GM19043 (cell line): Measurements from ENCODE around the gene CHMP2A.
"Not testable (repeated sequence)": the region's sequence is repeated elsewhere in the genome, so short reads cannot be mapped to it uniquely, and the experiment has no call there.

Experiments
- ATAC-seq: cut with Tn5 transposase; IDR thresholded peaks from one replicate; pipeline ENCODE4 v1.9.1; 2021; ENCODE audit warnings: low read depth; ENCODE audit not compliant: unreplicated experiment

The CHMP2A gene

DNA sequence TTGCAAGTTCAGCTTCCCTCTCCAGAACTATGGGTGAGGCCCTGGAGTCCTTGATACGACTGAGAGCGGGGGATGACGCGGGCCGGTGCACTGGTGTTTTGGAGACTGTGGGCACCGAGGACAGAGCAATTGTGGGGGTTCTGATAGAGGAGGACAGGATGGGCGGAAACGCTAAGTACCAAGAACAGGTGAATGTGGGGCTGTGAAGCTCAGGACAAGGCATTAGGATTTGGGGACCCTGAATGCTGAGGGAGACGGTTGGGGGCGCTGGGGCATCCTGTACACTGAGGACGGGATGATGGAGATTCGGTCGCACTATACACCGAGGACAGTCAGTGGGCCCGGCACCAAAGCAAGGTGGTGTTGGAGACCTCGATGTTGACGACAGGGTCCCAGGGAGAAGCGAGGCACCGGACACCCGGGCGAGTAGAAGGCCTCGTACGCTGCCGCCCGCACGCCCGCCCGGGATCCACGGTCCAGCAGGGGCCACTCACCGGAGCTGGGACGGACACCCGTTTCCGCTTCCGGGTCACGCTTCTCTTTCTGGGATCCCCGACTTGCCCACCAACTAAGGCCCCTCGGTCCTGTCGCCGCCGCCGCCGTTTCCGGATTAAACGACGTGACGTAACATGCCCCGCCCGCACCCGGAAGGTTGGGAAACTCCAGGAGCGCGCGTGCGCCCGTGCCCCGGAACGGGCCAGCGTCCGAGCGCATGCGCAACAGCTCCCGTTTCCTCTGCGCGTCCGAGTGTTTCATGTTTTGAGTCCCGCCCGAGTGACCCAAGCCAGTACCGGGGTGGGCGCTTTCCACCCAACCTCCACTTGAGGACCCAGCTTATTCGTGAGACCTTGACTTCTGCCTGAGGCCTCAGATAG is at the start of gene CHMP2A:
TSS of gene CHMP2A (minus strand) at position 612 of the 875 bp plus-strand sequence. CDS start 893 bp downstream, outside the sequence.
- ATAC-seq: no peak

DNA sequence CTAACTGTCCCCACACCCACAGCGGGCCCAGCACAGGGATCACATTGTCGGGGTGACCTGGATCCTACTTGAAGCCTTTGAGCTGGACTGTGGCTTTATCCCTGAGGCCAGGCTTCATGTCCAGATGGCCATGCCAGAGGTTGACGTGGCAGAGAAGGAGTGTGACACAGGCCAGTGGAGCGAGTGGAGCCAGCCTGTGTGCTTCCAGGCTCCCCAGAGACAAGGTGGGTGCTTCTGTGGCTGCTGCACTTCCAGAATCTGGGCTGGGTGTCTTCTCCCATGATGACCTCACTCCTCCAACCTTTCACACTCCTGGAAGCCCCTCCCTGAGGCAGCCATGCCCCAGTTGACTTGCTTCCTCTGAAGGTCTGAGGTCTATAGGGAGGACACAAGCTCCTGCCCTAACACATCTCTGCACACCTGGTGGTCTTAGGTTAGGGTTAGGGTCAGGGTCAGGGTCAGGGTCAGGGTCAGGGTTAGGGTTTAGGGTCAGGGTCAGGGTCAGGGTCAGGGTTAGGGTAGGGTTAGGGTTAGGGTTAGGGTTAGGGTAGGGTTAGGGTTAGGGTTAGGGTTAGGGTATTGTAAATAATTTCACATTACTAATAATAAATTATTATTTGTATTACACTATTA is 31.3 kb upstream of the CHMP2A start:
- no peak for ATAC-seq

DNA sequence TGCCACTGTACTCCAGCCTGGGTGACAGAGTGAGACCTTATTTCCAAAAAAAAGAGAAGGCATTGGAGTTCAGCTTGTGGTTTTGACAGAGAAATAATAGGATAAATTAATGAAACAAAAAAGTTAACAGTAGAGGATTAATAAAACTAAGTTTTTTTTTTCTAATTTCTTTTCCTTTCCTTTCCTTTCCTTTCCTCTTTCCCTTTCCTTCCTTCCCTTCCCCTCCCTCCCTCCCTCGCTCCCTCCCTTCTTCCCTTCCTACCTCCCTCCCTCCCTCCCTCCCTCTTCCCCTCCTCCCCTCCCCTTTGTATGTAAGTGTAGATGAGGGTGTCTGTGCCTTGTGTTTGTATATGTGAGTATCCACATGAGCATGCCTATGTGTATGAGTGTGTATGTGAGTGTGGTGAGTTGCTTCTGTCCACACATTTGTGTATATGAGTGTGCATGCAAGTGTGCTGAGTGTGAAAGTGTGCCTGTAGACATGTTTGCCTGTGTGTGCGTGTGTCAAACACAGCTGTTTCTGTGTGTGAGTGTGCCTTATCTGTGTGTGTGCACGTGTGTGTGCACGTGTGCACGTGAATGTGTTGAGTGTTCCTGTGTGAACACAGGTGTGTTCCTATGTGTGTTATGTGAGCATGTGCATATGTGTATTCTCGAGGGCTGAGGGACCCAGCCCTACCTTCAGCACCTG is 30.7 kb upstream of the CHMP2A start:
- ATAC-seq: no peak

DNA sequence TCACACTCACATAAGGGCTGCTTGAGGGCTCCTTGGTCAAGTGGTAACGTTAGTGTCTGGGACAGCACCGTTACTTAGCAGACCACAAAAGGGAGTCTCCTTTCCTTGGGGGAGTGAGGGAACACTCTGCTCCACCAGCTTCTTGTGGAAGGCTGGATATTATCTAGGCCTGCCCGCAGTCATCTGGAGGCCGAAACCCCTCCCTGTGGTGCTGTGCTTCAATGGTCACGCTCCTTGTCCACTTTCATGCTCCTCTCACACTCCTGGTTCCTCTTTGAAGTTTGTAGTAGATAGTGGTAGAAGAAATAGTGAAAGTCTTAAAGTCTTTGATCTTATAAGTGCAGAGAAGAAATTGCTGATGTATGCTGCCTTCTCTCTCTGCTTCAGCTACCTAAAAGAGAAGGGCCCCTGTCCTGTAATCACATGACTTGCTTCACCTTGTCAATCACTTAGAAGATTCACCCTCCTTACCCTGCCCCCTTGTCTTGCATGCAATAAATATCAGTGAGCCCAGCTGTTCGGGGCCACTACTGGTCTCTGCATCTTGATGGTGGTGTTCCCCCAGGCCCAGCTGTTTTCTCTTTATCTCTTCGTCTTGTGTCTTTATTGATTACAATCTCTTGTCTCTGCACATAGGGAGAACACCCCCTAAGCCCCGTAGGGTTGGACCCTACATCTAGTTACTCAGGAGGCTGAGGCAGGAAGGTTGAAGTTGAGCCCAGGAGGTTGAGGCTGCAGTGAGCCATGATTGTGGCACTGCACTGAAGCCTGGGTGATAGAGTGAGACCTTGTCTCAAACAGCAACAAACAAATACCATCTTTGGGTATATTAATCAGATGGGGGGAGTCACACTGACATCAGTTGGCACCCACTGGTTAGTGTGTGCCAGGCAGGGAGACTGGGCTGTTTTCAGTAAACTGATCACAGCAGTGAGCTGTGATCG is 29.9 kb upstream of the CHMP2A start:
- no peak for ATAC-seq

DNA sequence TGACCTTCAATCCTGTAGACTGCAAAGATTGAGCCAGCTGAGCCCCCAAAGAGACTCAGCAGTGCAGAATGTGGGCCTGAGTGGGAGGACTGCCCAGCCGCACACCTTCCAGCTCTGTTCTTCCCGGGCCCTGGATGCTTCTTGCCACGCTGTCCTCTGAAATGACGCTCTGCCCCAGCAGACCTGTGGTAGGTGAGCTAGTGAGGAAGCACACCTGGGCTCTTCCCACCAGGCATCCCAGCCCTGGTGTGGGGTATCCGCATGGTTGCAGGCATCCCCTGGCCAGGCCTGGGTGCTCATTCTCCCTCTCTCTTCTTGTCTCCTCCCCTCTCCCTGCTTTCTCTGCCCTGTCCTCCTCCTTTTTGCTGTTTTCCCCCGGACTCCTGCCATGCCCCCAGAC is 28.1 kb upstream of the CHMP2A start:
- ATAC-seq: no peak

DNA sequence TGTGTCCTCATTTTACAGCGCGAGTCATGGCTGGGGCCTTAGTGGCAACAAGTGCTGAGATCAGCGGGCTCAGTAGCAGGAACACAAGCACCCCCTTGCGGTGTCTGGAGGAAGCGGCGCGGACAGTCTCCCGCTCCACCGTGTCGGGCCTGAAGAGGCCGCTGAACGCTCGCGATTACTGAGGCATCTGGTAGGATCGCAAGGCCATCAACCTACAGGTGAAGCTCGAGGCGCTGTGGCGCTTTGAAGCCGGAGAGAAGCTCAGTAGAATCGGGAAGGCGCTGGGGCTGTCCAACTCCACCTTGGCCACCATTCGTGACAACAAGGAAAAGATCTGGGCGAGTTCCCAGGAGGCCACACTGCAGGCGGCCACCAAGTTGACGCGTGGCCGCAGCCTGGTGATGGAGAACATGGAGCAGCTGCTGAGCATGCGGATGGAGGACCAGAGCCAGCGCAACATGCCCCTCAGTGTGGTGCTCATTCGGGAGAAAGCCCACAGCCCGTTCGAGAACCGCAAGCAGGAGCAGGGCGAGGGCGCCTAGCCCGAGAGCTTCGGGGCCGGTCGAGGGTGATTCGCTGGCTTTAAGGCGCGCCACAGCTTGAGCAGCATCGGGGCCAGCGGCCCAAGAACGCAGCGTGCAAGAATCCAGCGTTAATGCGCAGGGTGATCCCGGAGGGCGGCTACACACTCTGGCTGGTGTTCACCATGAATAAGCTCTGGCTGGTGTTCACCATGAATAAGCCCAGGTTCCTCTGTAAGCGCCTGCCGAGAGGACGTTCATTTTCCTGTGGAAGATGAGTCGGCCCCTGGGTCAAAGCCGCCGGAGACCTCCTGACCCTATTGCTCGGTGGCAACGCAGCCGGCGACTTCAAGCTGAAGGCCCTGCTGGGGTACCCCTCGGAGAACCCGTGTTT is 26.6 kb upstream of the CHMP2A start:
- ATAC-seq: no peak

DNA sequence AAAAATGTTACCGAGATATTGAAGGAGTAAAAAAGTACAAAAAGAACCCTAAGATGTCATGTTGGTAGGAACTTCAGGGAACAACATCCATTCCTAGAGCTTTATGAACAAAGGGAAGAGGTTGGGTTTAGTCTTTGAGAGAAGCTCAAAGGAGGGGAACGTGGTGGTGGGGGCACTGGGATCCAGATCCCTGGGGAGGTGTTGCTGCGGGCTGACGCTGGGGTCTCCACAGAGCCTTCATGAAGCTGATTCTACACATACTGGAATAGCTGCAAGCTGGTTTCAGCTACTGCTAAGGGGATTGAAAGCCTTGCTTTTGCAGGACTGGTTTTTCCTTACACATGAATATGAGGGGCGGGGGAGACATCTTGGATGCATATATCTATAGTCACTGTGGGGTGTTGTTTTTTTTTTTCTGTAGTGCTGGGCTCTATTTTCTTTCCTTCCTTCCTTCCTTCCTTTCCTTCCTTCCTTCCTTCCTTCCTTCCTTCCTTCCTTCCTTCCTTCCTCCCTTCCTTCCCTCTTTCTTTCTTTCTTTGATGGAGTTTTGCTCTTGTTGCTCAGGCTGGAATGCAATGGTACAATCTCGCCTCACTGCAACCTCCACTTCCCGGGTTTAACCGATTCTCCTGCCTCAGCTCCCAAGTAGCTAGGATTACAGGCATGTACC is 24.7 kb upstream of the CHMP2A start:
- ATAC-seq: no peak

DNA sequence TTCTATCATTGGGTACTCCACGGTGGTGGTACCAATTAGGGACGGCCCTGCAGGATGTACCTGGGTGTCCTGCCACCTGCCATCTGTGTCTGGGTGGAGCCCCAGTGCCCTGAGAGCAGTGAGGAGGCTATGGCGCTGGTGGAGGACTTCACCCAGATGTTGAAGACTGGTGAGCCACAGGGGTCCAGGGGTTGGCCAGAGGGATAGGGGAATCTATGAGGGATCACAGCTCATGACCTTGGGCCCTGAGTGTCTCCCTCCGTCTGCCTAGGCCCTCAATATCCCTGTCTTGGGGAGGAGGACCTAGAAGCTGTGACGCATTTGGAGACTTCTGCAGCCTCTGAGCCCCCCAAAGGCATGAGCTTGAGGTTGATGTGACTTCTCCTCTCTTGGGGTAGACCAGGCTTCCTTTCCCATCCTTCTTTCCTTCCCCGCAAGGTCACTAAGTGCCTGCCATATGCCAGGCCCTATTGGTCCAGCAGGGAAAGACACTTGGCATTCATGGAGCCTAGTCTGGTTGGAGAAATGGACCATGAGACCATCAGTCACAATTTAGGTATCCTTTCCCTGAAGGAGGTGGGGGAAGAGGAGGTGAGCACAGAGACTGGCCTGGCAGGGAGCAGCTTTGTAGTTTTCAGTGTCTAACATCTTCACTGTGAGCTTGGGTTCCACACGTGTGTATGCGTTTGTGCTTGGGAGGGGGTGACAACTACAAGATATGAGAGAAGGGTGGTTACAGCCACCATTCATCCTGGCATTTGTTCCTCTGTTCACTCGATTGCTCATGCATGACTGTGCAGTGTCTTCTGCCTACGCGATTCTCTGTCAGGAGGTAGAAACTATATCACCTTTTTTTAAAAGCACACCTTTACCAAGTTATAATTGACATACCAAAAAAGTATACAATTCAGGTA is 23.4 kb upstream of the CHMP2A start:
- no peak for ATAC-seq

DNA sequence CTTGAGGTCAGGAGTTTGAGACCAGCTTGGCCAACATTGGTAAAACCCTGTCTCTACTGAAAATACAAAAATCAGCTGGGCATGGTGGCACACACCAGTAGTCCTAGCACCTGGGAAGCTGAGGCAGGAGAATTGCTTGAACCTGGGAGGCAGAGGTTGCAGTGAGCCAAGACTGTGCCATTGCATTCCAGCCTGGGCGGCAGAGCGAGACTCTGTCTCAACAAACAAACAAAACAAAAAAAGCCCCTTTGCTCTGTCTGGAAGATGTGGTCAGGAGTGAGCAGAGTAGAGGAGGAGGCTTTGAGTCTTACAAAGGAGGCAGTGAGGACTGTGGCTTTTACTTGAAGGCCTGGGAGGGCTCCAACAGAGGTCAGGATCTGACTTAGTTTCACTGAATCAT is 22.7 kb upstream of the CHMP2A start:
- not testable (repeated sequence) for ATAC-seq

DNA sequence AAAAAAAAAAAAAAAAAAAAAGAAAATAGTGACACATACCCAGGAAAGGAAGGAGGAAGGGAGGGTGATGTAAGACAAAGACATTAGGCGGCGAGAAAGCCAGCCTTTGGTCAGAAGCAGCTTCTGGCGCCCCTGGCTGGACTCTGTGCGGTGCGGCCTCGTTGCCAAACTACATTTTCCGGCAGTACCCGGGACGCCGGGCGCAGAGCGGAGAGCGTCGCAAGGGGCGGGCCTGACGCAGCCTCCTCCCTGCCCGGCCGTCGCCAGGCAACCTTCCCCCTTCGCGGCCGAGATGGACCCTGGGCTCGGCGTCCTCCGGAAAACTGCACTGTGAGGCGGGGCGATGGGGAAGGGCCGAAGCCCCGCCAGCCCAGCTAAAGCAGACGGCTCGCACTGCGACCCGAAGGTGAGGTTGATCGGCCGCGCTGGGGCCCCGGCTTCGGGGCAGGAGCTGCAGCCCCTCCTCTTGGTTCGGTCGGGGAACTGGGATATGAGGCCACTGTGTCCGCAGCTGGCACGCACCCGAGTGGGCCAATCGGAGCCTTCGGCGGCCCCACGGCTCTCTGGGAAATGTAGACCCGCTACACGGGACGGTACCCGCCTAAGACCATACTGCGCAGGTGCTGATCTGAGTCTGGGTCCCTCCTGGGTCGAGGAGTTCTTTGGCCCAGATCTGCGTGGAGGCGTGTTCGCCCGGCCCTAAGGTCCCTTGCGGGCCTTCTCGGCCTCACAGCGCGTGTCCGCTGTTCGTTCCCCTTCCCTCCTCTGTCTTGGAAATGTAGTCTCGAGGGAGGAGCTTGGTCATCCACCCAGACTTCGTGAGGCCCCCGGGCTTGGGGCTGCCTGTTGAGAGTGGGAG is 20.5 kb upstream of the CHMP2A start:
- ATAC-seq: peak; percentile 41

DNA sequence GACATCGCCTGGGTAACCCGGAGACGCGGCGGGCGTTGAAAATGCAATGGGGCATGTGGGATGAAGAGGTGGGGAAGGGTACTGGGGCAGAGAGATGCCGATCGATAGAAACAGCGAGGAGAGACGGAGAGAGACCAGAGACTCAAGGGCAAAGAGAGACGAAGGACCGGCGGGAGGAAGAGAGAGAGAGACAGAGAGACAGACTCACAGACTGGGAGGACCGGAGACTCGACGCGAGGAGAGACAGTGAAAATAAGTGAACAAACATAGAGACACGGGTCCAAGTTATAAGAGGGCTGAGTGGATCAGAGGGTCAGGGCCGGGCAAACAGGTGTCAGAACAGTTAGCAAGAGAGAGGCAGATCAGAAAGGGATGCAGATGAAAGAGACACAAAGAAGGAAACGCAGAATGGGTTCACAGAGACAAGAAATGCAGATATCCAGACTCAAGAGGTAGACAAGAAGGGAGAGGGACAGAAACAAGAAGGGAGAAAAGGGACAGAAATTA is 18.8 kb upstream of the CHMP2A start:
- ATAC-seq: no peak

DNA sequence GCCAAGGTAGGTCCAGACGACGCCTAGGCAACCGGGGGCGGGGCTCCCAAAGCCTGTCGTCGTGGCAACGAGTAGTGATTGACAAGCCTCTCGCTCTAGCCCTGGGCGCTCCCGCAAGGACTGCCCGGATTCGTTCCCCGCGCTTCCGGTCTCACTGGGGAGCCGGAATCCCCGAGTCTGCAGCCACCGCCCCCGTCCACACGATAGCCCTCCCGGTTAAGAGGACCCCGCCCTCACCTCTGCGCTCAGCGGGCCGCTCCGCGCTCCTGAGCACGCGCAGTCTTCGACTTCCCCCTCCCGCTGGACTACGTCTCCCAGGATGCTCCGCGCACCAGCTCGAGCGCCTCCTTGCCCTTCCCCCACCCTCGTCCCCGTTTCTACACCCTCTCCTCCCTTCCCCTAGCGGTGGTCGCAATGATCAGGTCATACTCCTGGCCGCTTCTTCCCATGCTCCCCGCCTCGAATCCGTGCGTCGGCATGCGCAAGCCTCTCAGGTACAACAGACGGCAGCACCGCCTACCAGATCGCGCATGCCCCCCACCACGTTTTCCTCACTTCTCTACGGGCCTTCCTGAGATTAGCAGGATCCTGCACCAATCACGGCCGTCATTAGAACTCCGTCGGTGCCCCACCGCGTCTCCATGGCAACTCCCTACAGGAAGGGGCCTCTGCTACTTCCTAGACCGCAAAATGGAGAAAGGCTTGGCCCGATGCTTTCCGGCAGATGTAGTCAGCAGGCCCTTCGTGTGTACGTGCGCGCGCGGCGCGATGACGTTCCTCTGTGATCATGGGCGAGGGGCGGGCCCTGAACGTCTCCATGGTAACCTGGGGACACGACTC is 18.1 kb upstream of the CHMP2A start, which contains the start of gene MZF1:
TSS of gene MZF1 (minus strand) at position 518 of the 840 bp plus-strand sequence. CDS start 1,946 bp downstream, outside the sequence.
- peak; percentile 49 for ATAC-seq

DNA sequence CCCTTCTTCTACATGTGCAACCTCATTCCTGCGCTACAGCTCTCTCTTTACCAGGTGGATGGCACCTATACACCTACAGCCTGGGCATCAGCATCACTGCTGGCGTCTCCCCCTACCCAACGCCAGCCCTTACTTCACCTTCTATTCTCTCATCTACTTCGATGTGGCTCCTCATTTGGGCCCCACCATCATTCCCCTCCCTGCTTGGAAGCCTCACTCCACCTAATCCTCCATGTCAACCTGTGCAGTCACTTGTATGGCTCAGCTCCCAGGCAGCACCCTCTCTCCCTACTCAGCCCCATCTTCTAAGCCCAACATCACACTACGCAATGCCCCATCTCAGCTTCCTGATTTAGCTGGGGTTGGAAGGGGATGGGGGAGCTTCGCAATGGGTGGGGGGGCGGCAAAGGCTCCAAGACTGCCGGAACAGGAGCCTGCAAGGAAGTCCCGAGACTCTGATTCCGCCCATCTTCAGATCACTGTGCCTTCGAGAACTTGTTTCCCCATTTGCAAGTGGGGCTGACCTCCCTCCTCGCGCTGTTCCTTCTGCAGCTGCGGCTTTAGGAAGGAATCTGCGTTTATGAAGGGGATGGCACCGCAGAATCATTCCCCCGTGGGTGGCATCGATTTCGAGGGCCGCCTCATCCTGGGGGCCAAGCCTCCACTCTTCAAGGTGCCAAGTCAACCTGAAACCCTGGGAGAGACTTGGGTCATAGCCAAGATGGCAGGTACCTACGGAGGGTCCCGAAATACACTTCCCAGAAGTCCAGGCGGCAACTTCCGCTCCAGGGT is 17.3 kb upstream of the CHMP2A start:
- no peak for ATAC-seq

DNA sequence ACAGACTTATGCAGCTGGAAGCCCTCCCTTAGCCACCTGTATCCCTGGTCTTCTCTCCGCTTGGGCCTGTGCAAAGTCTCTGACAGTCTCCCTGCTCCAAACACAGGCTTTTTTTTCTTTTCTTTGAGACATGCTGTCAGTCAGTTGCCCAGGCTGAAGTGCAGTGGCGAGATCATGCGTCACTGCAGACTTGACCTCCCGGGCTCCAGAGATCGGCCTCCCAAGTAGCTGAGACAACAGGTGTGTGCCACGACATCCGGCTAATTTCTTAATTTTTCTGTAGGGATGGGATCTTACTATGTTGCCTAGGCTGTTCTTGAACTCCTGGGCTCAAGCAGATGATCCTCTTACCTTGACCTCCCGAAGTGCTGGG is 16.7 kb upstream of the CHMP2A start:
- no peak for ATAC-seq
